Stimulated activated CD4-positive, alpha-beta T cell treated with anti-CD3 and anti-CD28 coated beads, Interleukin-1b, Interleukin-23, amount 100 ng/mL, for 48 hours (primary cell): ENCODE measurements around the gene ANKS3.

ENCODE experiments used
- DNase-seq: peaks from one replicate; pipeline ENCODE4 v3.0.0-alpha.2; 2020

Gene ANKS3

GRCh38 chr16:4663777-4664465 is 70.2 kb downstream of the ANKS3 start:
- no peak for DNase-seq

GRCh38 chr16:4663465-4663776 is 70.7 kb downstream of the ANKS3 start:
- DNase-seq, result no peak

- no peak for DNase-seq
These were observed 72.4 kb downstream of the ANKS3 start for GRCh38 chr16:4661661-4662060.

- DNase-seq, result peak; percentile 71
These were observed 73.5 kb downstream of the ANKS3 start for GRCh38 chr16:4660454-4661007.

- no peak for DNase-seq
These were observed 74.4 kb downstream of the ANKS3 start for GRCh38 chr16:4659363-4660353.

GRCh38 chr16:4656695-4657686 is 77.1 kb downstream of the ANKS3 start:
- no peak for DNase-seq

GRCh38 chr16:4656221-4656620 is 77.8 kb downstream of the ANKS3 start:
- no peak for DNase-seq

GRCh38 chr16:4655801-4656200 is 78.3 kb downstream of the ANKS3 start:
- no peak for DNase-seq

- no peak for DNase-seq
These were observed 79.0 kb downstream of the ANKS3 start for GRCh38 chr16:4654964-4655590.

- DNase-seq, result no peak
These were observed 79.8 kb downstream of the ANKS3 start for GRCh38 chr16:4654011-4654963.

GRCh38 chr16:4652561-4652960 is 81.5 kb downstream of the ANKS3 start:
- DNase-seq, result no peak

GRCh38 chr16:4651827-4652226 is 82.2 kb downstream of the ANKS3 start:
- DNase-seq, result no peak

GRCh38 chr16:4650443-4651074 is 83.5 kb downstream of the ANKS3 start:
- DNase-seq, result peak; percentile 79

- no peak for DNase-seq
These were observed 84.2 kb downstream of the ANKS3 start for GRCh38 chr16:4649744-4650442.

- no peak for DNase-seq
These were observed 85.2 kb downstream of the ANKS3 start for GRCh38 chr16:4648917-4649316.

GRCh38 chr16:4647644-4647980 is 86.5 kb downstream of the ANKS3 start:
- DNase-seq, result no peak

GRCh38 chr16:4646773-4647643 is 87.1 kb downstream of the ANKS3 start:
- DNase-seq, result no peak
